ENCODE data around the gene SDK2.

Gene SDK2

GRCh38 chr17:73368085-73368631, 276.1 kb downstream of the SDK2 start:
- TF ChIP-seq CTCF (IDR thresholded peaks at IDR 0.05; ENCODE audit: extremely low read depth, insufficient read depth, missing control alignments) = no peak
- in situ Hi-C loops (cut with MboI; ENCODE audit: low pct_unique_long_range_greater_than_20kb, low sequenced_read_pairs, unreplicated experiment) = loop anchor here (10.0 to 25.0 kb wide), 2 partner anchors 643 to 806 kb away; no protein-coding TSS in a partner anchor

GRCh38 chr17:73365906-73366623, 278.2 kb downstream of the SDK2 start:
- in situ Hi-C loops (cut with MboI; ENCODE audit: low pct_unique_long_range_greater_than_20kb, low sequenced_read_pairs, unreplicated experiment) = loop anchor here (10.0 to 25.0 kb wide), 2 partner anchors 641 to 804 kb away; no protein-coding TSS in a partner anchor
- DNase-seq (ENCODE audit: low spot score) = no peak
- no peak for TF ChIP-seq CTCF (IDR thresholded peaks at IDR 0.05; ENCODE audit: extremely low read depth, insufficient read depth, missing control alignments)

More at GRCh38 chr17:73368085-73368631, 276.1 kb downstream of the SDK2 start:
- DNase-seq (ENCODE audit: low spot score) = no peak

GRCh38 chr17:73365301-73365874, 278.9 kb downstream of the SDK2 start:
- no peak for TF ChIP-seq CTCF (IDR thresholded peaks at IDR 0.05; ENCODE audit: extremely low read depth, insufficient read depth, missing control alignments)
- in situ Hi-C loops (cut with MboI; ENCODE audit: low pct_unique_long_range_greater_than_20kb, low sequenced_read_pairs, unreplicated experiment) = loop anchor here (10.0 to 25.0 kb wide), 2 partner anchors 641 to 803 kb away; no protein-coding TSS in a partner anchor
- no peak for DNase-seq (ENCODE audit: low spot score)

GRCh38 chr17:73364155-73364522, 280.1 kb downstream of the SDK2 start:
- DNase-seq (ENCODE audit: low spot score) = no peak
- in situ Hi-C loops (cut with MboI; ENCODE audit: low pct_unique_long_range_greater_than_20kb, low sequenced_read_pairs, unreplicated experiment) = loop anchor here (10.0 to 25.0 kb wide), 2 partner anchors 639 to 802 kb away; no protein-coding TSS in a partner anchor
- no peak for TF ChIP-seq CTCF (IDR thresholded peaks at IDR 0.05; ENCODE audit: extremely low read depth, insufficient read depth, missing control alignments)

GRCh38 chr17:73363442-73364154, 280.6 kb downstream of the SDK2 start:
- no peak for DNase-seq (ENCODE audit: low spot score)
- in situ Hi-C loops (cut with MboI; ENCODE audit: low pct_unique_long_range_greater_than_20kb, low sequenced_read_pairs, unreplicated experiment) = loop anchor here (10.0 to 25.0 kb wide), 2 partner anchors 639 to 801 kb away; no protein-coding TSS in a partner anchor

More at GRCh38 chr17:73363442-73364154, 280.6 kb downstream of the SDK2 start:
- TF ChIP-seq CTCF (IDR thresholded peaks at IDR 0.05; ENCODE audit: extremely low read depth, insufficient read depth, missing control alignments) = no peak

Measured in GM13977 (cell line).